NOMO-1 treated with dmso at 0.1 percent for 144 hours (cell line): ENCODE data around the gene FHIT.
A peak's percentile ranks its signal among the peaks of the same experiment; 100 is the strongest.
"Not testable (repeated sequence)": the region's sequence is repeated elsewhere in the genome, so short reads cannot be mapped to it uniquely, and the experiment has no call there.

Experiments
- DNase-seq: peaks from one replicate; lab custom pipeline; 2025; ENCODE audit not compliant: unreplicated experiment; lab: John Stamatoyannopoulos, UW

Gene FHIT

GRCh38 chr3:60584250-60584649 is 667.0 kb downstream of the FHIT start:
- DNase-seq: no peak

GRCh38 chr3:60582288-60582687 is 669.0 kb downstream of the FHIT start:
- DNase-seq: no peak

GRCh38 chr3:60580809-60581208 is 670.4 kb downstream of the FHIT start:
- no peak for DNase-seq

GRCh38 chr3:60579734-60580133 is 671.5 kb downstream of the FHIT start:
- DNase-seq: no peak

GRCh38 chr3:60578936-60579335 is 672.3 kb downstream of the FHIT start:
- DNase-seq: no peak

GRCh38 chr3:60577601-60578000 is 673.7 kb downstream of the FHIT start:
- peak; percentile 49 for DNase-seq

- peak; percentile 61 for DNase-seq
Measured at GRCh38 chr3:60575718-60576272, 675.5 kb downstream of the FHIT start.

- no peak for DNase-seq
Measured at GRCh38 chr3:60574046-60574769, 677.0 kb downstream of the FHIT start.

GRCh38 chr3:60573494-60573893 is 677.8 kb downstream of the FHIT start:
- DNase-seq: no peak

- DNase-seq: no peak
Measured at GRCh38 chr3:60571511-60571910, 679.7 kb downstream of the FHIT start.

GRCh38 chr3:60557122-60557521 is 694.1 kb downstream of the FHIT start:
- DNase-seq: no peak

- peak; percentile 21 for DNase-seq
Measured at GRCh38 chr3:60555686-60556354, 695.4 kb downstream of the FHIT start.

GRCh38 chr3:60553144-60553543 is 698.1 kb downstream of the FHIT start:
- DNase-seq: no peak

GRCh38 chr3:60552581-60552980 is 698.7 kb downstream of the FHIT start:
- DNase-seq: no peak

GRCh38 chr3:60551455-60552209 is 699.6 kb downstream of the FHIT start:
- DNase-seq: no peak

GRCh38 chr3:60549863-60550262 is 701.4 kb downstream of the FHIT start:
- DNase-seq: no peak

GRCh38 chr3:60542995-60543394 is 708.3 kb downstream of the FHIT start:
- DNase-seq: no peak

GRCh38 chr3:60539394-60539793 is 711.9 kb downstream of the FHIT start:
- not testable (repeated sequence) for DNase-seq

- no peak for DNase-seq
Measured at GRCh38 chr3:60536420-60536819, 714.8 kb downstream of the FHIT start.

GRCh38 chr3:60531759-60532158 is 719.5 kb downstream of the FHIT start:
- no peak for DNase-seq

GRCh38 chr3:60528651-60529050 is 722.6 kb downstream of the FHIT start:
- no peak for DNase-seq

GRCh38 chr3:60523536-60523935 is 727.7 kb downstream of the FHIT start:
- DNase-seq: no peak
